ENCODE results near the gene PTP4A2.

- TF ChIP-seq CTCF (IDR thresholded peaks at IDR 0.05; ENCODE audit: low read depth, low read length): no peak
- no peak for TF ChIP-seq POLR2A (IDR thresholded peaks at IDR 0.05; ENCODE audit: extremely low read depth, insufficient read length)
Observed at GRCh38 chr1:31970873-31971272, 32.7 kb upstream of the PTP4A2 start.
